ENCODE results near the gene CFAP99. TPM values are rescaled to one million over a fixed set of nuclear protein-coding genes. Genes with fewer than 3 reads are reported as not detected.
"Not testable (repeated sequence)": the region's sequence is repeated elsewhere in the genome, so short reads cannot be mapped to it uniquely, and the experiment has no call there.

CFAP99 gene
- polyA plus RNA-seq, 3 donors: 0.84 to 1.3 (median 0.91) TPM

- no peak for DNase-seq
Observed at GRCh38 chr4:2428496-2429213, 9.9 kb downstream of the CFAP99 start.

DNA sequence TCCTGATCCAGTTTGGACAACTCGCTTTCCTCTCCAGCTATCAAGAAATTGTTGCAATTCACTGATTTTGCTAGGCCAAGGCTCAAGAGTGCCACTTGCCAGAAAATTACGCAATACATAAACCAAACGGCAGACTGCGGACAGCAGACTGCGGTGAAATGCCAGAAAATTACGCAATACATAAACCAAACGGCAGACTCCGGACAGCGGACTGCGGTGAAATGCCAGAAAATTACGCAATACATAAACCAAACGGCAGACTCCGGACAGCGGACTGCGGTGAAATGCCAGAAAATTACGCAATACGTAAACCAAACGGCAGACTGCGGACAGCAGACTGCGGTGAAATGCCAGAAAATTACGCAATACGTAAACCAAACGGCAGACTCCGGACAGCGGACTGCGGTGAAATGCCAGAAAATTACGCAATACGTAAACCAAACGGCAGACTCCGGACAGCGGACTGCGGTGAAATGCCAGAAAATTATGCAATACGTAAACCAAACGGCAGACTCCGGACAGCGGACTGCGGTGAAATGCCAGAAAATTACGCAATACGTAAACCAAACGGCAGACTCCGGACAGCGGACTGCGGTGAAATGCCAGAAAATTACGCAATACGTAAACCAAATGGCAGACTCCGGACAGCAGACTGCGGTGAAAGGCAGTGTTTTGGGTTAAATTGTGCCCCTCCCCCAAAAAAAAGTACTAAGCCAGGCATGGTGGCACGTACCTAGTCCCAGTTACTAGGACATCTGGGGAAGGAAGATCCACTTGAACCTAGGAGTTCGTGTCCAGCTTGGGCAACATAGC lies 11.4 kb downstream of the CFAP99 start:
- DNase-seq: not testable (repeated sequence)

GRCh38 chr4:2432004-2432403 lies 13.2 kb downstream of the CFAP99 start:
- DNase-seq: no peak

GRCh38 chr4:2432991-2433530 lies 14.3 kb downstream of the CFAP99 start:
- DNase-seq: no peak

- no peak for DNase-seq
Observed at GRCh38 chr4:2433609-2434350, 15.0 kb downstream of the CFAP99 start.

- DNase-seq: no peak
Observed at GRCh38 chr4:2434420-2434819, 15.7 kb downstream of the CFAP99 start.

DNA sequence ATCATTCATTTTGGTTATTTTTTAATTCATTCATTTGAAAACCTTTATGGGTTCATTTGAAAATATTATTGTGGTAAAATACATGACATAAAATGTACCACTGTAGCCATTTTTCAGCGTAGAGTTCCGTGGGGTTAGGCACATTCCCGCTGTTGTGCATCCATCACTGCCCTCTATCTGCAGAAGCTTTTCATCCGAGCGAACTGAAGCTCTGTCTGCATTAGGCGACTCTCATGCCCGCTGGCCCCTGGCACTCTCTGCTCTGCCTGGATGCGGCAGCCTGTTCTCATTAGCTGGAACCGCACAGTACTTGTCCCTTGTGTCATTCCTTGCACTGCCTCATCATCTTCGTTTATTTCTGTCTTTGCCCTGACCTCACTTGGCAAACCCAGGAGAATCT lies 17.5 kb downstream of the CFAP99 start:
- no peak for DNase-seq

DNA sequence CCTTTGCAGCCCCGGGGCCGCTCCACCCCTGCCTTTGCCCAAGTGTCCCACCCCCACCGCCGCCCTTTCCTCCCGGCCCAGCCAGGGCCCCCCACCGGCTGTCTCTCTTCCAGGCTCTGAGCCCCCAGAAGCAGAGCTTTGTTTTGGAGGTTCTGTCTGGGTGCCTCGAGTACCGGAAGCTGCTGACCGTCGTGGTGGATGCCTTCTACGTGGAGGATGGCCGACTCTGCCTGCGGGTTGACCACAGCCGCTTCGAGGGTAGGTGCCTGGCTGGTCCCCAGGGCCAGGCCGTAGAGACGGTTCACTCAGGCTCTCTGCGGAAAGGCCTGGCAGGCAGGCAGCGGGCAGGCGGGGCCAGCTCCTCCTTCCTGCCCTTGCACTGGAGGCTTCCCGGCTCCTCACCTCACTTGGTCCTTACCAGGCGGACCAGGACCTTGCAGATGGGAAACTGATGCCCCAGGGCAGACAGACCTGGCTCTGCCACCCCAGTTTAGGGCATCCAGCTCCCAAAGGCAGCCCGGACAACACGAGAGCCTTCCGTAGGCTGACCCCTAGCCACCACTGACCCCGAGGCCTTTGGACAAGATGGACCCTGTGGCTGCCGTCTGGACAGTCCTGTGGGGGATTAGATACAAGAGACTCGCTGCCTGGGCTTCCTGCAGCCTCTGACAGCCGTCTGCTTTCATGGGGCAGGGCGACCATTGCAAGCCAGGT lies 18.2 kb downstream of the CFAP99 start:
- no peak for DNase-seq

- no peak for DNase-seq
Observed at GRCh38 chr4:2437475-2438215, 18.9 kb downstream of the CFAP99 start.

GRCh38 chr4:2438822-2439718 lies 20.3 kb downstream of the CFAP99 start:
- no peak for DNase-seq

- DNase-seq: no peak
Observed at GRCh38 chr4:2441393-2442174, 22.8 kb downstream of the CFAP99 start.

- DNase-seq: no peak
Observed at GRCh38 chr4:2442175-2442993, 23.6 kb downstream of the CFAP99 start.

- DNase-seq: no peak
Observed at GRCh38 chr4:2443061-2443730, 24.4 kb downstream of the CFAP99 start.

DNA sequence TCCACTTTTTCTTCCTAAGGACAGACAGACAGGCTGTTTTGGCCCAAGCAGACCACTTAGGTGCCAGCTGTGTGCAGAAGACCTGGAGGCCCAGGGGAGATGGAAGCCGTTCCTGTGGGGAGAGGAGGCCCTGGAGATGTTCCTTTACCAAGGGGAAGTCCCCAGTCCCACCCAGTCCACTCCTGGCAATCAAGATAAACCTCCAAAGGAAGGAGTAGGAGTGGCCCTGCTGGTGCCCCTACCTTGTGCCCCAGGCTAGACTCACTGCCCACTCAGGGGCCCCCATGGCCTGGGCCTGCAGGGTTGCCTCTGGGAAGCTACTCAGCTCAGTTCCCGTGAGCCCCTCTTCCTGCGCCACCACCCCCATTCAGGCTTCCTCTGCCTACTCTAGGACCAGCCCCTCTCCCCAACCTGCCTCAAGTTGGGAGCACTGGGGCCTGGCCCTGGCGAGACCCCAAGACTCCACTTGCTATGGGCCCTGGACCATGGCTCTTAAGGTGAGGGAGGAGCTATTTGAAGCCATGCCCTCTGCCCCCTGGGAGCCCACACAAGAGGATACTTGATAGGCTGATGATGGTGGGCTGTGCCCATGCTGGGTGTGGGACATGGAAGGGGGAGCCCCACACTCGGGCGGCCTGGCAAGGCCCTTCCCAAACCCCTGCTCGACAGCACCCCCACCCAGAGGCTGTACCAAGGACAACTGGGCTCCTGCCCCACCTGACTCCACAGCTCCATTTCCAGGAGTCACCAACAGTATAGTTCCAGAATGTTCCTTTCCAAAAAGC lies 25.4 kb downstream of the CFAP99 start:
- no peak for DNase-seq

DNA sequence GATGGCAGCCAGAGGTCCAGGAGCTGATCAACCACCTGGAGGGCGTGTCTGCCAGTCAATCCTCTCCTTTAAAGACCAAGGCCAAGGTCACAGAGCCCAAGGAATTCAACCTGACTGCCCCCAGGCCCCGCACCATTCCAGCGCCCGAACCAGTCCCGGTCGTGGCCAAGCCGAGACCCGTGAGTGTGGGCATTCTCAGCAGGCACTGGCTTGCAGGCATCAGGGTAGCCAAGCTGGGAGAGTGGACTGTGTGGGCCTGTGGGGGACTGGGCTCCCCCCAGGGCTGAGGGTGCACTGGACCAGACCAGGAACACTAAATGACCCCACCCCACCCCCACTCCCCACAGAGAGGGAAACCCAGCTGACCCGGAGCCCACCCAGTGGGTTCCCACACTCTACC lies 26.4 kb downstream of the CFAP99 start:
- DNase-seq: no peak

- no peak for DNase-seq
Observed at GRCh38 chr4:2445571-2445970, 26.8 kb downstream of the CFAP99 start.
